DOHH2 (cell line): ENCODE measurements around the gene DSP.

Experiments used
- CTCF ChIP-seq: fragments of 200-600 bp; sonication (generic); IDR thresholded peaks from one replicate; pipeline ENCODE4 v1.5.1; 2014; ENCODE audit warnings: antibody characterized with exemption, mild to moderate bottlenecking, low read depth, low read length; ENCODE audit not compliant: poor library complexity, severe bottlenecking
- EZH2phosphoT487 ChIP-seq: fragments of 200-600 bp; sonication (generic); IDR thresholded peaks from 2 replicates; pipeline ENCODE4 v1.6.1; 2017; ENCODE audit warnings: borderline replicate concordance, mild to moderate bottlenecking, antibody characterized with exemption, low read length, moderate library complexity, mixed read lengths

DNA sequence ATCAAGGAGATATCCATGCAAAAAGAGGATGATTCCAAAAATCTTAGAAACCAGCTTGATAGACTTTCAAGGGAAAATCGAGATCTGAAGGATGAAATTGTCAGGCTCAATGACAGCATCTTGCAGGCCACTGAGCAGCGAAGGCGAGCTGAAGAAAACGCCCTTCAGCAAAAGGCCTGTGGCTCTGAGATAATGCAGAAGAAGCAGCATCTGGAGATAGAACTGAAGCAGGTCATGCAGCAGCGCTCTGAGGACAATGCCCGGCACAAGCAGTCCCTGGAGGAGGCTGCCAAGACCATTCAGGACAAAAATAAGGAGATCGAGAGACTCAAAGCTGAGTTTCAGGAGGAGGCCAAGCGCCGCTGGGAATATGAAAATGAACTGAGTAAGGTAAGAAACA, 38.4 kb downstream of the DSP start:
- no peak for TF ChIP-seq CTCF
- TF ChIP-seq EZH2phosphoT487: no peak
